Tibial artery (tissue), 4 donors: Measurements from ENCODE around the gene TNFSF12.

Experiments used
- DNase-seq, 2 donors: peaks; one replicate each; pipeline ENCODE4 v3.0.0-alpha.2; 2019
- H3K27ac ChIP-seq, 2 donors: fragments of 200-600 bp; sonication (generic) in 1 of 2; 1 replicate in 1 of 2; 2 replicates in 1 of 2; pipeline ENCODE4 v1.5.1; 2018 to 2019; ENCODE audit warnings: mild to moderate bottlenecking in 1 of 2
- H3K27me3 ChIP-seq, 2 donors: fragments of 200-600 bp; sonication (generic) in 1 of 2; one replicate each; pipeline versions ENCODE4 v1.5.1 to v1.6.0; 2016 to 2019
- H3K36me3 ChIP-seq, 3 donors: fragments of 200-600 bp; sonication (generic) in 2 of 3; one replicate each; pipeline ENCODE4 v1.5.1; 2016 to 2019; ENCODE audit warnings: mild to moderate bottlenecking in 2 of 3
- H3K4me1 ChIP-seq, 4 donors: fragments of 200-600 bp; sonication (generic) in 2 of 4; 1 replicate in 3 of 4; 2 replicates in 1 of 4; pipeline ENCODE4 v1.5.1; 2016 to 2019
- H3K4me3 ChIP-seq, 2 donors: fragments of 200-600 bp; sonication (generic) in 1 of 2; 1 replicate in 1 of 2; 2 replicates in 1 of 2; pipeline ENCODE4 v1.5.1; 2018 to 2019; ENCODE audit warnings: mild to moderate bottlenecking in 2 of 2
- H3K9me3 ChIP-seq, 3 donors: fragments of 200-600 bp; sonication (generic) in 1 of 3; one replicate each; pipeline ENCODE4 v1.5.1; 2016 to 2019
- CTCF ChIP-seq, 2 experiments: fragments of 200-600 bp in 1 of 2; fragments of 450-650 bp in 1 of 2; IDR thresholded peaks; one replicate each; pipeline ENCODE4 v1.5.1; 2017 to 2019; ENCODE audit warnings: antibody characterized with exemption in 2 of 2, mild to moderate bottlenecking in 1 of 2, moderate library complexity in 1 of 2
- intact Hi-C: fragments of 100-400 bp; cut with DNase I; formaldehyde crosslinking; loops from one replicate; pipeline ENCODE4 v1.15.0; 2023; ENCODE audit warnings: low total_unique reads

TNFSF12 gene

DNA sequence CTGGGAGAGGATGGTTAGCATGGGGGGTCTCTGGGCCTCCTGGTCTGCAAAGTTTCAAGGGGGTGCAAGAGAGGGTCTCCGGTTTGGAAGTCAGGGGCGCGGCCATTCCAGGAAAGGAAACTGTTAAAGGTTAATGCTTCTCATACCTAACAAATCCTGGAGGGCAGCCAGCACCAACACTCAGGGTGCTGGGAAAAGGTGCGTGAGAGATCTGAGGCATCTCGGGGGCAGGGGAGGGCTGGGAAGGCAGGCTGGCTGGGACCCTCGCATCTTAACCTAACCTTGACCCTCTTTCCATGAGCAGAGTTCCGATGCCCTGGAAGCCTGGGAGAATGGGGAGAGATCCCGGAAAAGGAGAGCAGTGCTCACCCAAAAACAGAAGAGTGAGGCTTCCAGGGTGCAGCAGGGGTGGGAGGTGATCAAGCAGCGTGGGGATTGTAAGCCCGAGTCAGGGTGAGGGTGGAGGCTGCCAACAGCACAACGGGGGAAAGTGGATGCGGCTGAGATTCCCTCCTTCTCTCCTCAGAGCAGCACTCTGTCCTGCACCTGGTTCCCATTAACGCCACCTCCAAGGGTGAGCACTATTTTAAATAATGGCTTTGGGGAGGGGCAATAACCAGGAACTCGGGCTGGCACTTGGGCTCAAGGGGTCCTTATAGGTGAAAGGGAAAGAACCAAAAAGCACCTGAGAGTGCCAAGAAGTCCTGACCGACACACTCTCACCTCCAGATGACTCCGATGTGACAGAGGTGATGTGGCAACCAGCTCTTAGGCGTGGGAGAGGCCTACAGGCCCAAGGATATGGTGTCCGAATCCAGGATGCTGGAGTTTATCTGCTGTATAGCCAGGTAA lies 10.7 kb downstream of the TNFSF12 start:
- intact Hi-C loops: loop anchor here (5.0 to 10.0 kb wide), 4 partner anchors 65 to 305 kb away; partner anchors contain the start of genes CTDNEP1, ELP5, FGF11 and KCTD11
- H3K36me3 ChIP-seq: peaks cover 6 to 17% (median 7%) of the 10 kb centered on the region in 3 donors
- no peaks in the 10 kb centered on the region for H3K9me3 ChIP-seq
- peaks cover 0 to 67% (median 61%) of the 10 kb centered on the region in 4 donors for H3K4me1 ChIP-seq
- no peaks in the 10 kb centered on the region for H3K27me3 ChIP-seq
- peak overlapping the region; percentile 86 to 99 for H3K4me3 ChIP-seq
- H3K27ac ChIP-seq: peak overlapping the region; percentile 95 to 96
- TF ChIP-seq CTCF (IDR thresholded peaks at IDR 0.05): no peak
- DNase-seq: no peak

DNA sequence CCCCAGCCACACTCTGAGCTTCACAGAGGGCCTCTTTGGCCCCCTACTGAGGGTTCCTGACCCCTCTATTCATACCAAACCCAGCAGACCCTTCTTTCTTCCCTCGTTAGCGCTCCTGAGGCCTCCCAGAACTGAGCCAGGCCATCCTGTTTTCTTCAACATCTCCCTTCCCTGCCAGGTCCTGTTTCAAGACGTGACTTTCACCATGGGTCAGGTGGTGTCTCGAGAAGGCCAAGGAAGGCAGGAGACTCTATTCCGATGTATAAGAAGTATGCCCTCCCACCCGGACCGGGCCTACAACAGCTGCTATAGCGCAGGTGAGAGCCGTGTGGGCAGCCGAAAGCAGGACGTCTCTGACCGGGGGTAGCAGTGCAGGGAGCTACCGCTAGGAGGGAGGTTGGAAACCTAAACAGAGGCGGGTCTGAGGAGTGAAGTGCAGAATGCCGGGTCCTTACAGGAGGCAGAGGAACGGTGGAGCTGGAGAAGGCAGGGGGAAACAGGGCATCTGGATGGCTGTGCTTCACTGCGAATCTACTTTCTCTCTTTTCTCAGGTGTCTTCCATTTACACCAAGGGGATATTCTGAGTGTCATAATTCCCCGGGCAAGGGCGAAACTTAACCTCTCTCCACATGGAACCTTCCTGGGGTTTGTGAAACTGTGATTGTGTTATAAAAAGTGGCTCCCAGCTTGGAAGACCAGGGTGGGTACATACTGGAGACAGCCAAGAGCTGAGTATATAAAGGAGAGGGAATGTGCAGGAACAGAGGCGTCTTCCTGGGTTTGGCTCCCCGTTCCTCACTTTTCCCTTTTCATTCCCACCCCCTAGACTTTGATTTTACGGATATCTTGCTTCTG lies 11.5 kb downstream of the TNFSF12 start:
- Histone ChIP-seq H3K36me3 (peaks cover 15 to 26% (median 16%) of the 10 kb centered on the region in 3 donors), H3K27me3 (no peaks in the 10 kb centered on the region), H3K4me1 (peaks cover 0 to 73% (median 62%) of the 10 kb centered on the region in 4 donors), H3K27ac (peak overlapping the region; percentile 95 to 96), H3K9me3 (no peaks in the 10 kb centered on the region), H3K4me3 (peak overlapping the region; percentile 86 to 99)
- intact Hi-C loops: loop anchor here (1.0 to 10.0 kb wide), 5 partner anchors 46 to 306 kb away; partner anchors contain the start of genes CTDNEP1, ELP5, FGF11 and KCTD11
- peak; percentile 42 to 79 for DNase-seq
- TF ChIP-seq CTCF (IDR thresholded peaks at IDR 0.05): peak; percentile 33 to 49

DNA sequence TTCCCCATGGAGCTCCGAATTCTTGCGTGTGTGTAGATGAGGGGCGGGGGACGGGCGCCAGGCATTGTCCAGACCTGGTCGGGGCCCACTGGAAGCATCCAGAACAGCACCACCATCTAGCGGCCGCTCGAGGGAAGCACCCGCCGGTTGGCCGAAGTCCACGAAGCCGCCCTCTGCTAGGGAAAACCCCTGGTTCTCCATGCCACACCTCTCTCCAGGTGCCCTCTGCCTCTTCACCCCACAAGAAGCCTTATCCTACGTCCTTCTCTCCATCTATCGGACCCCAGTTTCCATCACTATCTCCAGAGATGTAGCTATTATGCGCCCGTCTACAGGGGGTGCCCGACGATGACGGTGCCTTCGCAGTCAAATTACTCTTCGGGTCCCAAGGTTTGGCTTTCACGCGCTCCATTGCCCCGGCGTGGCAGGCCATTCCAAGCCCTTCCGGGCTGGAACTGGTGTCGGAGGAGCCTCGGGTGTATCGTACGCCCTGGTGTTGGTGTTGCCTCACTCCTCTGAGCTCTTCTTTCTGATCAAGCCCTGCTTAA lies 12.2 kb downstream of the TNFSF12 start:
- intact Hi-C loops: loop anchor here (1.0 to 10.0 kb wide), 5 partner anchors 47 to 306 kb away; partner anchors contain the start of genes CTDNEP1, ELP5, FGF11 and KCTD11
- peak; percentile 87 to 91 for TF ChIP-seq CTCF (IDR thresholded peaks at IDR 0.05)
- H3K4me1 ChIP-seq: peaks cover 0 to 76% (median 62%) of the 10 kb centered on the region in 4 donors
- peak overlapping the region; percentile 95 to 96 for H3K27ac ChIP-seq
- peak overlapping the region; percentile 86 to 99 for H3K4me3 ChIP-seq
- H3K9me3 ChIP-seq: no peaks in the 10 kb centered on the region
- DNase-seq: peak; percentile 87 to 94
- no peaks in the 10 kb centered on the region for H3K27me3 ChIP-seq
- peaks cover 22 to 33% (median 23%) of the 10 kb centered on the region in 3 donors for H3K36me3 ChIP-seq

GRCh38 chr17:7561589-7562207 lies 12.8 kb downstream of the TNFSF12 start, which contains the start of gene SENP3:
Gene SENP3, plus strand, starts transcription at chr17:7561919. Its CDS starts 1,158 bp downstream, at chr17:7563077.
- peaks cover 0 to 76% (median 62%) of the 10 kb centered on the region in 4 donors for H3K4me1 ChIP-seq
- H3K27me3 ChIP-seq: no peaks in the 10 kb centered on the region
- H3K4me3 ChIP-seq: peak within 1 kb of the TSS; percentile 86 to 99
- no peak for TF ChIP-seq CTCF (IDR thresholded peaks at IDR 0.05)
- H3K36me3 ChIP-seq: peaks cover 27 to 39% (median 29%) of the 10 kb centered on the region in 3 donors
- peak; percentile 86 to 93 for DNase-seq
- H3K9me3 ChIP-seq: no peaks in the 10 kb centered on the region
- intact Hi-C loops: loop anchor here (1.0 to 10.0 kb wide), 5 partner anchors 47 to 307 kb away; partner anchors contain the start of genes CTDNEP1, ELP5, FGF11 and KCTD11
- peak within 1 kb of the TSS; percentile 95 to 96 for H3K27ac ChIP-seq
